NCI-H748 (cell line): ENCODE results near the gene CCDC197.

Experiments used
- DNase-seq: peaks from one replicate; lab custom pipeline; 2025; ENCODE audit not compliant: unreplicated experiment; lab: John Stamatoyannopoulos, UW

The CCDC197 gene

DNA sequence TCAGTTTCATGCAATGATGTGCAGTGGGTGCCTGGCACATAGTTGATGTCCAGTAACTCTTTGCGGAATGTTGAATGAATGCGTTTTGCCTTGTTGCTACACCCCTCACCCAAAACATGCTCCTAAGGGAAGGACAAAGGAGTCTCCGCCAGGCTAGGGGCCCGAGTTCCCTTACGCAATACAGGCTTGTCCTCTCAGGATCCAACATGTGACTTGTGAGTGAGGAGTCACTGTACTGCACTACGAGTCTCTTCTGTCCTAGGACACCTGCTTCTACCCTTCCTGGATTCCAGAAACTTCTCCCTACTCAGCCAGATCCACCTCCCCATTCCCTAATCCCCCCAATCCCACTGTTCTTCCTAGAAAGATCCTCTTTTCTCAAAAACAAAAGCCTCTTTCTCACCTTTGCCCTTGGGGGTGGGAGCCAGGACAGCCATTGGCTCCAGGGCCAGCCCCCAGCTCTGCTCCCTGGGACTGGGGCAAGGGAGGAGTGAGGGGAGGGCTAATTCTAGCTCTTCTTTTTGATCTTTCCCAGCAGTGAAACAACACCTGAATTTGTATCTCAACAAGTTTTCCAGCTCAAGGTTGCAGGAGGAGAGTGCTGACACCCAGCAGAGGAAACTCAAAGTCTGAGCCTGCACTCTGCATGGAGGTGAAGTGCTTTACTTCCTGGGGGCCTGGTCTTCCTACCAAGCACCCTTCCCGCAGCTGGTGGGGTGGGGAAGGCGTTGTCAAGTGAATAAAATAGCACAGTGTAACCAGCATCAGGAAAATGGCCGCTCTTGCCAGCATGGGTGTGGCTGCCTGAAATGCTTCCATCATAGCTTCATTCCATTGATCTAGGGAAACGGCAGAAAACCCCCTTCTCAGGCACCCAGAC is 25.7 kb downstream of the CCDC197 start:
- no peak for DNase-seq

DNA sequence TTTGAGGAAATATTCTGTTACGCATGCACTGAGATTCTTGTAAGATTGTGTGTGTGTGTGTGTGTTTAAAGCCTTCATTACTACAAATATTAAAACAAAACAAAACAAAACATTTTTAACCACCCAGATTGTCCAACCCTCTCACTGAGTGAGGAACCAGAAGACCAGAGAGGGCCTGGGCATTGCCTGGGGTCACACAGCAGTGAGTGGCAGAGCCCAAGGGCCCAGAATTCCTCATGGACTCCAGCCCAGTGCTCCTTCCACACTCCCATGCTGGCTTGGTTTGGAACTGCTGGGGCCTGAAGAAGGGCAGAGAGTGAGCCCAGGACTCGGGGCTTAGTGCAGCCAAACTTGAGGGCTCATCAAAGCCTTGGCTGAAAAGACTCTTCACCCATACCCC is 27.4 kb downstream of the CCDC197 start:
- DNase-seq: no peak

DNA sequence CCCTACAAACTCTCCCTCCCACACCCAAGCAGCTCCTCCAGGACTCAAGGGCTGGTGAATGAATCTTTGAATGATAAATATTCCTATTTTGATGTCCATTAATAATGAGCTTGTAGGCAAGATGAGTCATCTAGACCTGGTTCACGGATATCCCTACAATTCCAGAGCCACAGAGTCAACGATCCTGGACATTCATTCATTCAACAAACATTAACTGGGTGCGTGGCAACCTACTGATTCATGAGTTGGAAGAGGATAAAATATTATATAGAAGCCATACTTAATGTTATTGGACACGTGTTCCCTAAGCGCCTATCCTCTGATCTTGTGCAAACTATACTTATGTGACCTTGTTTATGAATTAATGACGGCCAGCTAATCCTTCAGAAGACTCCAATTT is 28.6 kb downstream of the CCDC197 start:
- no peak for DNase-seq

DNA sequence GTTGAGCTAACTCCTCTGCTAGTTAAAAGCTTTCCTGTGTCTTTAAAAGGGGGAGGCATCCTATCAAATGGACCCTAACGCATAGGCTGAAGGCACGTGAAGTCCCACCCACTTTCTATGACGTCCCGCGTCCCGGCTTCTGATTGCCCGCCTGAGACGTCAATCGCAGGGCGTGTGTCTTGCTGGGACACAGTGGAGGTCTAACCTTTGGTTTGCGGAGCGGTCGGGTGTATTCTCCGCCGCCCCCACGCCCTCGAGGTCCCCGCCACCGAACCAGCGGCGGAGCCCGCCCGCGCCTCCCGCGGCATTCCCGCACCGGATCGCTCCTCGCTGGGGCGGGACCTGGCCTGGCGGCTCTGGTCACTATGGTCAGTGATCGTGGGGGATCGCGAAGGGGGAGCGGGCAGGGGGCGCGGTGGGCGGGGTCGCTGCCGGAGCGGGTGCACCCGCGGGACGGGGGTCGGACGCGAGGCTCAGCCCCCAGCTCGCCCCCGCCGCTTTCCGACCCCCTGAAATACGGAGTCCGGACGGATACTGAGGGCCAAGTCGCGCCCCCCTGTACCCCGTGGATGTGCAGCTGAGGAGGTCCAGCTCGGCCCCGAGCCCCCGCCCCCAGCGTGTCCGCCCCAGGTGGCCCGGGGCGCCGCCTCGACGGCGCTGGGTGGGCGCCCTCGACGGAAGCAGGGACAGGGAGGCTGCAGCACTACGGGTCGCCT is 29.2 kb downstream of the CCDC197 start, which contains the start of gene OTUB2:
OTUB2 (plus strand) TSS at position 168 of the 716 bp plus-strand sequence; CDS start at position 366, 198 bp downstream.
- peak; percentile 99 for DNase-seq

DNA sequence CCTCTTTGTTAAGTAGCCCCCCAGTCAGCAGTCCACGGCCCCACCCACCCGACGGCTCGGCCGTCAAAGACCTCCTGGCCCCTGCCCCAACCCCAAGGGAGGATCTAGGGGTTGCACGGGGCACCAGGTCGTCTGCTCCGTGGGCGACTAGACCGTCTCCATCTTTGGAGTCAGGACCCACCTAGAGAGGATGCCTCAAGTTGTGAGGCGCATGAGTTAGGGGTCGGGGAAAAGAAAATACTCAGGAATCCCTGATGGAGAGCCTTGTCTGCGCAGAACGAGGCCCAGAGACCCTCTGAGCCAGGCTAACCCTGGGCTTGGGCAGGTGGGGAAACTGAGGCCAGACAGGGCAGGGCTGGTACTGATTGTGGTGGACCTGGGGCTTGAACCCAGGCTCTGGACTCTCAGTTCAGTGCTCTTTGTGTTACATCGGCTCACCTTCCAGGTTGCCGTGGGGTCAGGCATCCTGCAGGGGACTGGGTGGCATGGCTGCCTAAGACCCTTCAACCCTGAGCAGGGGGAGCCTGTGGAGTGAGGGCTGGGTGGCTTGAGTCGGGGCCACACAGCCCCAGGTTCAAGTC is 29.9 kb downstream of the CCDC197 start:
- no peak for DNase-seq

DNA sequence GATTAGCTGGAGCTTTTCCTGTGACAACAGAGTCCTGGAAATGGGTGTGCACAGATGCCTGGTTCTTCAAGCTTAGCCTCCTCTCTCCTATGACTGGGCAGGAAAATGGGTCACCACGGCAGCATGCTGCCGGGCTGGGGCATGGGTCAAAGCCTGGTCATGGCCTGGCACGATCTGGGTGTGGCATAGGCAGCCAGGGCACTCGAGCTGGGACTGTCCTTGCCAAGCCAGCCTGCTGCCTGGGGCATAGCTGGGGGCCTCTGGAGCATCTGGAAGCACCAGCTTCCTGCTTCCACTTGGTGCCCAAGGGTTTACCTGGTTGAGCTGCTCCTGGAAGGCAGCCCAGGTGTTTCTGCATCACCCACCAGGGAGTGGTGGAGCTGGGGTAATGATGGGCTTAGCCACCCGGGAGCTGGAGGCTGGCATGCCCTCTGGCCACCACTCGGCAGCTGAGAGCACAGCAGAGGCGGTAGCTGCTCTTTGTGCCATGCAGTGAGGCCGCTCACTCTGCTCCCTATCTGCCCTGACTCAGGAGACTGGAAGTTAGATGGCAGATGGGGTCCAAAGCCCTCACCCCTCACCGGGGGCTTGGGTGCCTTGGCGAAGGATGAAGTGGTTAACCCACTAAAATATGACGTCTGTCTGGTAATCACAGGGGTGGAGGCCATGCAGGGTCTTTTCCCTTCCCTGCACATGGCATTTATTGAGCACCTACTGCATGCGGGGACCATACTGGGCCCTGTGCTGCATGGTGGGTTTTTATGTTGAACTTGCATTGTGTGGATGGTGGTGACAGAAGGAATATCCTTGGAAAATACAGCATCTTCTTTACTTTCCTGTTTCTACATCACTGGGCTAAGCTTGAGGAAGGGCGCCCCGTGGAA is 30.7 kb downstream of the CCDC197 start:
- DNase-seq: no peak

DNA sequence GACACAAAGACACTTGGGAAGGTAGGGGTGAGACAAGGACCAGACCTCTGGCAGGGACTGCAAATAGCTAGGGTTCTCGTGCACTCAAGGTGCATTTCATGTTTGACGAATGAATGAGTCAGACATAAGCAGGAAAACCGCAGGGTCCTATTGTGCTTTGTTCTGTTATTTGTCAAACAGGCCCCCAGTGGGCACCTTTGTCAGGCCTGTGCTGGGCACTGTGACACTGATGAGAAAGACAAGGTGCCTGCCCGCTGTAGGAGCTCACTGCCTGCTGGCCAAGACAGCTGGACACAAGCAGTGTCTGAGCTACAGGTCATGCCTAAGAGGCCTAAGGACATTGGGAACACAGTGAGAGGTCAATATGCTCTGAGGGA is 31.3 kb downstream of the CCDC197 start:
- DNase-seq: peak; percentile 70

DNA sequence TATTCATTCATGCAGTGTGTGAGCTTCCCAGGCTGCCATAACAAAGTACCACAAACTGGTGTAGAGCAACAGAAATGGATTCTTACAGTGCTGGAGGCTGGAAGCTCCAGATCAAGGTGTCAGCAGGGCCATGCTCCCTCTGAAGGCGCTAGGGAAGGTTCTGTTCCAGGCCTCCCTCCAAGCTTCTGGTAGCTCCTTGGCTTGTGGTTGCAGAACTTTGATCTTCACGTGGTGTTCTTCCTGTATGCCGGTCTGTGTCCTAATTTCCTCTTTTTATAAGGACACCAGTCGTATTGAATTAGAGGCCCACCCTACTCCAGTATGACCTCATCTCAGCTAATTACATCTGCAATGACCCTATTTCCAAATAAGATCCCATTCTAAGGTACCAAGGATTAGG is 32.2 kb downstream of the CCDC197 start:
- DNase-seq: no peak

DNA sequence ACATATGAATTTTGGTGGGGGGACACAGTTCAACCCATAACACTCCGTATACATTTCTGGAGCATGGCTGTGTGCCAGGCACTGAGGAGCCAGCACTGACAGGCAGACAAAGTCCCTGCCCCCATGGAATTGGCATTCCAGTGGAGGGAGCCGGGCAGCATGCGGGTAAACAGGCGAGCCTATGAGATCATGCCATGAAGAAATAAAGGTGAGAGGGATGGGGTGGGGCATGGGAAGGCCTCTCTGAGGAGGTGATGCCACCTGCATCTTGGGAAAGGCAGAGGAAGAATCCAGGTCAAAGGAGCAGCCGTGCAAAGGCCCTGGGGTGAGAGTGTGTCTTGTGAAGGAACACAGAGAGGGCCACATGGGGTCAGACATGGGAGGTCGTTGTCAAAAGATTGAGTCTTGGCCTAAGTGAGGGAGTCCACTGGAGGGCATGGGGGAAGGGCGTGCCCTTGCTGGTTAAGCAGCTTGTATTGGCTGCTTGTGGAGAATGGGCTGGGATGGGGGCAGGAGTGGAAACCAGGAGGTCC is 32.6 kb downstream of the CCDC197 start:
- no peak for DNase-seq

DNA sequence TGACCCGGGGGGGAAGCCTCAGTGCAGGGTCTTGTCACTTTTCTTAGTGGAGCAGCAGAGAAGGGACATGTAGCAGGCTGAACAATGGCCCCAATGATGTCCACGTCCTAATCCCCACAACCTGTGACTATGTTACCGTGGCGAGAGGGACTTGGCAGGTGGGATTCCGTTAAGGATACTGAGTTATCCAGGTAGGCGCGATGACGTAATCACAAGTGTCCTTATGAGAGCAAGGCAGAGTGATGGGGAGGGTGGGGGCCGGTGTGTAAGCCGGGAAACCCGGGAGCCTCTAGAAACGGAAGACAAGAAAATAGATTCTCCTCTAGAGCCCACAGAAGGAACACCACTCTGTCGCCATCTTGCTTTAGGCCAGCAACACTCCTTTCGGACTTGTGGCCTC is 33.5 kb downstream of the CCDC197 start:
- DNase-seq: no peak

DNA sequence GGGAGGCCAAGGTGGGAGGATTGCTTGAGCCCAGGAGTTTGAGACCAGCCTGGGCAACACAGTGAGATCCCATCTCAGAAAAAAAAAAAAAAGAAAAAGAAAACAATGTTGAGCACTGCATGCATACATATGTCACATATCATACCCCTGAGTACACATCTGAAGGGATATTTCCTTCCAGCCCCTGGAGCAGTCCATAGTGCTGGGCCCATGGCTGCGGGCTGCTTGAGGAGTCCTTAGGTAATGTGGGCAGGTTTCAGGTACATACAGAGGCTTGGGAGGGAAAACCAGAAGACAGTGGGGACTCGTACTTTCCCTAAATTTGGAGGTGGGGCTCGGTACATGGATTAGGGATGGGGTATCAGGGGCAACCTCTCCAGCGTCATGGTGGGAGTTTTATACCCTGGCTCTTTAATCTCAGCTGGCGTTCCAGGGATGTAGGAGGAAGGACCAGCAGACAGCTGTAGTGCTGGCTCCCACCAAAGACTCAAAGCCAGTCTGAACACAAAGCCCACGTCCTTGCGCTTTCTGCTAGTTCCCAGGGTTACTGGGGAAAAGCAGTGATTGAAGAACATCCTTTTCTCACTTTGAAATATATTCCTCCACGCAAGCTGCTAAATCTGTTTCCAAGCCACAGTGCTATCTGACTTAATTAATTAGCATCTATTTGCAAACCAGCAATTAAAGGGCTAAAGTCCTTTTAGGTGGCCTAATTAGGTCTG is 34.2 kb downstream of the CCDC197 start:
- no peak for DNase-seq

DNA sequence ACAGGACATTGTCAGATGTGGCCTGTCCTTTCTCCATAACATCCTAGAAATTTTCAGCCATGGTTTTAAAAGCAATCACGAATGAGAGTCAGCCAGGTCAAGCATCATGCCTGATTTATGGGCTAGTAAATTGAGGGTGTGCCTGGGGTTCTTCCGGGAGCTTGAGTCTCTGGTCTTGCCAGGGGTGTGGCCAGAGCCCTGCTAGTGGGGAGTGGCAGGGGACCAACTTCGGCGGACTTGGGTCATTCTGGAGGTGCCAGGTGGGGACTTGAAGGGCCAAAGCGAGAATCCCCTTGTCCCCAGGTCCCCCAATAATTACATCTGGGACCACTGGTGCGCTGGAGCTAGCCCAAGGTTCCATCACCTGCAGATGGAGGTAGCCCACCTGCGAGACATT is 34.8 kb downstream of the CCDC197 start:
- no peak for DNase-seq

DNA sequence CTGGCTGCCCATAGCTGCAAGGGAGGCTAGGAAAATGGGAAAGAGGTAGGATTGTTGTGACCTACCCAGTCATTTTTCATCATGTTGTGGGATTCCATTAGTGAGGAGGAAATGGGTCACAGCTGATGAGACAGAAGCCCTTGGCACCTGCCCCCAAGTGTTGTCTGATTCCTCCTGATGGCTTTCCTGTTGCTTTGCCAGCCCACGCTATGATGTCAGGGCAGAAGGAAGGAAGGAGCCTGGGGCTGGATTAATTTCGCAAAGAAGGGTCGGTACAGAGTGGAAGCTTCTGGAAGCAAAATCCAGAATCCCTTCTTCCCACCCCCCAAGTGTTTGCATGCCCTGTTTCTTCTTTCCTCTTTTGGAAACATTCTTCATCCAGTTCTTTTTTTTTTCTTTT is 37.8 kb downstream of the CCDC197 start:
- no peak for DNase-seq

DNA sequence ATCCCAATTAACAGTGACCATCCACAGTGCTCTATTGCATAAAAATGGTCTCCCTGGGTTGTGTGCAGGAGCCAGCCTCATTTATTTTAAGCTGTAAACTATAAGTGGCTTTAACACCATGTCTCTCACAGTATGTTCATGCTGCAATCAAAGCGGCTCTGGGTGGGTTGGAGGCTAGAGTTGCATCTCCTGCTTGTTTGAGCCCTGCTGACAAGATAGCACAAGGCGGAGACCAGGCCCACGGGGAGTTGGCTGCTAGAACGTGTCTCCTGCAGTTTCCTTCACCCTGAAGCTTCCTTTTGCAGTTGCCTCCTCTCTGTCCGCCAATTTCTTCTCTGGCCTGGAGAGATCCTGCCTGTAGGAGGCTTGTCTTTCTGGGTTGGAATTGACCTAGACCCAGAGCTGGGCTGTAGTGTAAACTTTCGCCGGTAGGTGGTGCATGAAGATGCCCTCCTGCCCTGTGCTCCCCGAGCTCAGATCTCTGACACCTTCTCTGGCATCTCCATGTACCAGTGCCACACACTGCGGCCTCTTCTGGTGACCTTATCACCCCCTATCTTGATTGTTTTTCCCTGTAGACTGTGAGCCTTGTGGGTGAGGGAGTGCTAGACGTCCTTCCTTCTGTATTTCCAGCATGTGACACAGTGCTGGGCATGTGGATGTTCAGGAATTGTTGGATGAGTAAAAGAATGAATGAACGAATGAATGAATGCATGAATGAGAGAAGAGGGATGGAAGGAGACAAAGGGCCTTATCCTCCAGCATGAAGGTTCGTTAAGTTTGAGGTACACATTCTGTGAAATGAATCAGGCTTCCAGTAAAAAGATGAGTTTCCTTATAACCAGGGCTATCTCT is 39.4 kb downstream of the CCDC197 start:
- peak; percentile 60 for DNase-seq

DNA sequence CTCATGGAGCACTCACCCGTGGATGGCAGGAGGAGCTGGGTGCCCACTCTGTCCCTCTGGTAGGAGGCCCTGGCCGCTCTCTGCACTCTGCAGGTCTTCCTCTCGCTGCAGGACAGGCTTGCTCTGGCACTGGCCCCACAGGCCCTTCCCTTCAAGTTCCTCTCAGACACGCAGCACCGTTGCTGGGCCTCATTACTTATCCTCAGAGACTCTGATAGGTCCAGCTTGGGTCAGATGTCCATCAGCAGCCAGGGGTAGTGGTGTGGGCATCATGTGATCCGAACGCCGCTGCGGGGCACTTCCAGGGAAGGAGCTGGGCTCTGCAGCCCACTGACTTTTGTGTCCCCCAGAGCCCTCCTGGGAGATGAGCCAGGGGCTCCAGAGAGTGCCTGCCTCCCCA is 40.9 kb downstream of the CCDC197 start:
- DNase-seq: no peak

DNA sequence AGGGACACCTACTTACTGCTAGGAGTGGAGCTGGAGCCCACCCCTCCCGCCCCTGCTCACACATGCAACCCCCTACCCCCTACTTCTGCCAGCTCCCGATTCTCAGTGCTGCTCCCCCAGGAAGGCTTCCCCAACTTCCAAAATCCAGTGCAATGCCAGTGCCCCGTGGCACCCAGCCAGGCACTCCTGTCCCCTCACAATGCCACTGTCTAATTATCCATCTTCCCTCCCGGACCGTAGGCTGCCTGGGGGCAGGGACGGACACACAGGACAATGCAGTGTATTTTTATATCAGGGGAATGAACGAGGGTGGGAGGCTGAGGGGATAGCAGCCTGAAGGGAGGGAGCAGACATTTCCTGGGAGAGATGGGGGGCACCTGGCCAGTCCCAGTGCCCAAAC is 41.4 kb downstream of the CCDC197 start:
- no peak for DNase-seq

DNA sequence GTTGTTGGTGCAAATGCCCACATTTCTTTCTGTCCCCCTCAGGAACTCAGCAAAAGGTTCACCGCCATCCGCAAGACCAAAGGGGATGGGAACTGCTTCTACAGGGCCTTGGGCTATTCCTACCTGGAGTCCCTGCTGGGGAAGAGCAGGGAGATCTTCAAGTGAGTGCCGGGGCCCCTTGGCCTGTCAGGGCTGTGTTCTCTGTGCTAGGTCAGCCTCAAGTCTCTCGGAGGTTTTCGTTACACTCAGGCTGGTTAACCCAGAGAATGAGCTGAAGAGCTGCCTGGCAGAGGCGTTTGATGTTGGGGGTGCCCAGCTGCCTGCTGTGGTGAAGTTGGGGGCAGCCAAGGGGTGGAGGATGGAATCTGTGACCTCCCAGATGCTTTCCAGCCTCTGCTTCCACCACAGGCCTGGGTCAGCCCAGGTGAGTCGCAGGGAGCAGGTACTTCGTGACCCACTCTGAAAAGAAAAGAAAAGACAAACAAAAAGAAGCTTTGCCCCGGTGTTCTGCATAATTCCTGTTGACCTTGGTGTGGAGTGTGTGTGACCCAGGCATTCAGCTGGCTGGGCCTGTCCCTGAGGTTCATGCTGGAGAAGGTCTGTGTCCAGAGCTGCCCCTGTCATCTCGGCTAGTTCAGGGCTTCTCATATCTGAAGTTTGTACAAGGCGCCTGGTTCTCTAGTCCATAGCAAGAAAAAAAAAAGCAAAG is 42.0 kb downstream of the CCDC197 start:
- DNase-seq: no peak

DNA sequence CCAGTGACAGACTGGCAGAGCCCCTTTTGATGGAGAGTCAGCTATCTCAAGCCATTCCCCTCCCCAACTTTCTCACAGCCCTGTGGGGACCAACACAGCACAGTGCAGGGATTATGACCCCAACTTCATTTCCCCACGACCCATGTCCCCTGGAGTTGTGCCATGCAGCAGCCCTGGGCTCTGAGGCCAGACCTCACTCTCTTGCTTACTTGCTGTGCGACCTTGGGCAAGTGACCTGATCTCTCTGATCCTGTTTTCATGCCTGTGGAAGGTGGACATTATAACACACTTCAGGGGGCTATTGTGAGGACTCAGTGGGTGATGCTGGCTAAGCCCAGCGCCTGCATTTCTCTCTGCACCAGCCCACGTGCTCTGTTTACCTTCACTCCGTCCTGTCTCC is 43.1 kb downstream of the CCDC197 start:
- DNase-seq: no peak

DNA sequence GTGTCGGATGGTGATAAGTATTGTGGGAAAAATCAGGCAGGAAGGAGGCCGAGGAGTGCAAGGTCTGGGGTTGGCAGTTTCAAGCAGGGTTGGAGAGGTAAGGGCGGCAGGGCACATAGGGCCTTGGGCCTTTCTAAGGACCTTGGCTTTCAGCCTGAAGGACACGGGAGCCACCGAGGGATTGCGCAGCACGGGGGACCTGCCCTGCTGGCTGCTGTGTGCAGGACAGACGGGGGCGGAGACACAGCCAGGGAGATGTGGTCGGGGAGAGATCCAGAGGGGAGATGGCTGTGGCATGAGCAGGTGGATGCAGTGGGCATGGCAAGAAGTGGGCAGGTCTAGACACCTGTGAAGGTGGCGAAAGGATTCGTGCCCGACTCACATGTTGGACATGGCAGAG is 43.7 kb downstream of the CCDC197 start:
- no peak for DNase-seq
